ENCODE measurements around the gene MTERF2.
A peak's percentile ranks its signal among the peaks of the same experiment; 100 is the strongest.

The MTERF2 gene

DNA sequence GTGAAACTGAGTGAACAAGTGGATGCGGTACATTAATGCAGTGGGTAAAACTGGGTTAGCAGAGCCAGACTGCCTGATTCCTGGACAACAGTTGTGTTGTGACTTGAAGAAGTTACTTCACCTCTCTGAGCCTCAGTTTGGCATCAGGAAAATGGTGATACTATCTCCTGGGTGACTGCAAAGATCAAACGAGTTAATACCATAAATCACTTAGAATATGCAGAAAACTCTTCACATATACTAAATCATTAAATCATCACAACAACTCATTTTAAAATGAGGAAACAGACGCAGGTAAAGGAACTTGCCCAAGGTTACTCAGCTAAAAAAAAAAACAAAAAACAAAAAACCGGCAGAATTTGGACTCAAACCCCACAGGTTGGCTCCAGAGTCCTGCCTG is 811 bp downstream of the MTERF2 start:
- no peak for DNase-seq

DNA sequence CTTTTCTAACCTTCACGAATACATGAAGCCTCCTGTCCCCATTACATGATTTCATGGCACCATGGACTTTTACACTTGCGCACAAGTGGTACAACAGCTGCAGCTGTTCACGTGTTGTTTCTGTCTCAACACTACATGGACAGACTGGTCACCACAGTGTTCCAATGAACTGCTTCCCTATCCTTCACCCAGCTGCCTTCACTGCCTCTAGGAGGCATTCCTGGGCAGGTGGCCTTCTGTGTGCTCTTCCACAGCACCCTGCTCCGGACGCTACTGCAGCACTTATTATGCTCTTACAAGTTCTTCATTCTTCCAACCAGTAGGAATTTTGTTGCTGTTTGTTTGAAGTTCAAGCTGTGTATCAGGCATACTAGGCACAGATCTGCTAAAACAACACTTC is 1.5 kb downstream of the MTERF2 start:
- no peak for DNase-seq

DNA sequence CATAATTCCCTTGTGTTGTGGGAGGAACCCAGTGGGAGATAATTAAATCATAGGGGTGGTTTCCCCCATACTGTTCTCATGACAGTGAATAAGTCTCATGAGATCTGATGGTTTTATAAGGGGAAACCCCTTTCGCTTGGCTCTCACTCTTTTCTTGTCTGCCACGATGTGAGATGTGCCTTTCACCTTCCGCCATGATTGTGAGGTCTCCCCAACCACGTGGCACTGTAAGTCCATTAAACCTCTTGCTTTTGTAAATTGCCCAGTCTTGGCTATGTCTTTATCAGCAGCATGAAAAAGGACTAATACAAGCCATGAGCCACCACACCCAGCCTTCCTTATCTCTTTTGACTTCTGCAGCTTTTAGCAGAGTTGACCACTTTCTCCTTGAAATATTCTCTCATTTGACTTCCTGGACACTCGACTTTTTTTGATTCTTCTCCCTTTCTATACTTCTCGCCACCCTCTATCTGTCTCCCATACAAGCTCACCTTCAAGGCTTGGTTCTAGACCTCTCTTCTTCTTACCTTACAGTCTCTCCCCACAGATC is 2.3 kb downstream of the MTERF2 start:
- no peak for DNase-seq

DNA sequence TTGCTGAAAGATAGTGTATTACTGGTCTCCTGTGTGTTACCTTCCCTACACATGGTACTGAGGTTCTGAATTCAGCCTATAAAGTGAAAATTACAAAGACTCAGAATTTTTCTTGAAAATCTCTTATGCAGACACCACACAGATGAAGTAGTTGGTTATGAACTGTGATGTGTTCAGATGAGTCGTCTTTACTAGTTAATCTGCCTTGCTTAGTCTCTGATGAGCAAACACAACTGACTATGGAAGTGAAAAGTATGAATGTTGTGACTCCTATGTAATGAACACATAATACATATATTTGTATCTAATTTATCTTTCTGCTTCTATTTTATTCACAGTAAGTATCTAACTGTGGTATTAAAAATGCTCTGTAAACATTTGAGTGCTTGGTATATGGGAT is 4.7 kb downstream of the MTERF2 start:
- peak; percentile 28 for DNase-seq

DNA sequence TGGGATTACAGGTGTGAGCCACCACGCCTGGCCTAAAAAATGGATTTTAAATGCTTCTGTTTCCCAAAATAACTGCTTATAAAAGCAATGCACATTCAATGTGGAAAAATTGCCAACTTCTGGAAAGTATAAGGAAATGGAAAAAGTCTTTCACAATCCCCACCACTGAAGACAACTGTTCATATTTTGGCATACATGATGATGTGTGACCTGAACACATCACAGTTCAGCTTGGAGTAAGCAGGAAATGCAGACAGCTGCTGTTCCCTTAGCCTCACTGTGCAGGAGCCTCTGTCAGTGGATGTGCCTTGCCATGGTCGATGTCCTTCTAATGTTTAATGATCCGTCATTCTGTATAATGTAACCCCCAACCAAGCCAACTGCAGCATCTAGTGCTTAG is 5.2 kb downstream of the MTERF2 start:
- peak; percentile 26 for DNase-seq

DNA sequence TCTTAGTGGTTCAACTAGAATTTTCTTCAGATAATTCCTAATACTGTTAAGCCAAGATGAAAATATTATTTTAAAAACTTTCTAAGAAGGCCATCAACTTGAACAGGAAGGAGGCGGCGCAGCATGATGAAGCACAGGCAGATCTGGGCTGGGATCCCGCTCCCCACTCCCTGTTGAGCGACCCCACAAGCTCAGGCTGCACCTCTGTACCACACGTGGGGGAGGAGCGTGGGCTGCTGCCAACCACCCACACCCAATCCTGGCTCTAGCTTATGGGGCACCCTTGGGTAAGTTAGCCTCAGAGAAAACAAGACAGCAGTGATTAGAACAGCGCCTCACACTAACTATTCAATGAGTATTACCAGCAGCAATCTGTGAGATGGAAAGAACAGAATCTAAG is 6.0 kb downstream of the MTERF2 start:
- DNase-seq: no peak

DNA sequence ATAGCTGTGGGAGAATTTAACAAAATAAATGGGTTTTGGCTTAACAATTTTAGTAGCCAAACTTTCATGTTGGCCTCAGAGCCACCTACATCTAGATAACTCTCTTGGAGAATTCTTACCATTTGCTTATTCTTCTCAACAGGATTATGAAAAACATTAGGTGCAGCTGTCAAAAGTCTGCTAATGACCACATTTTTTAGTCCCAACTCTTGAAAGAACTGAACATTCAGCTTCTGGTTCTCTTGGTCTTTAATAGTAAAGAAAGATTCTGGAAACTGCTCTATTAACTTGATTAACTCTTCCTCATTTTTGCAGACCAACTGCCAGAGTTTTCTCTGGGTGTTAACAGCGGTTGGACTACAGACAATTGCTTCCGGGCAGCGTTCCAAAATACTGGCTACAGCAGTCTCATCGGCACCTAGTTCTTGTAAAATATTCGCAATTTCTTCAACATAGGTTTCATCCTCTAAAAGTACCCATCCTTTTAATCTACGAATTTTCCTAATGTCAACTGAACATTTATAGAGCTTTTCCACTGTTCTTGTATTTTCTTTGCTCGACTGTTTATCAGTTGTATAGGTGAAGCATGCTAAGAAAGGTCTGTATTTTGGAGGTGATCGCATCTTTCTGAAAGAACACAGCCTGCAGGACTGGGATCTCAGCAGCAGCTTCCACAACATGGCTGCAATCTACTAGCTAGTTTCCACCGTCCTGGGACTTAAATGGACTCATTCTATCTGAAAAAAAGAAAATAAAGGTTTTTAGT is 8.7 kb downstream of the MTERF2 start:
- DNase-seq: peak; percentile 66

DNA sequence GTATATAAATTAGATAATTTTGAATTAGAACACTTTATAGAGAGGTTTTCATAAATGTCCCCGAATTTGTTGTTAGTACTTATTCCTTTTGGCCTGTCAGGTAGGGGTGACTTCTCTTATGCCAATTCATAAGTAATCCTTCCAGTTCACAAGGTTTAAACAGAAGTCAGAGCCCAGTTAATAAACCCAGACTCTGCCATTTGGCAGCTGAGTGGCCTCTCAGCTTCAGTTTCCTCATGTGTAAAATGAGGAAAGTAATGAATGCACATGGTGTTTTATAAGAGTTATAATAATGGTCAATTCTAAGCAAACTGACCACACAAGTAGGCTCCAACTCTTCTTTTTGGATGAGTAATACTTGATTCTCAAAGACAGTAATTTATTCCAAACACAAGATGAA is 10.3 kb downstream of the MTERF2 start:
- no peak for DNase-seq

DNA sequence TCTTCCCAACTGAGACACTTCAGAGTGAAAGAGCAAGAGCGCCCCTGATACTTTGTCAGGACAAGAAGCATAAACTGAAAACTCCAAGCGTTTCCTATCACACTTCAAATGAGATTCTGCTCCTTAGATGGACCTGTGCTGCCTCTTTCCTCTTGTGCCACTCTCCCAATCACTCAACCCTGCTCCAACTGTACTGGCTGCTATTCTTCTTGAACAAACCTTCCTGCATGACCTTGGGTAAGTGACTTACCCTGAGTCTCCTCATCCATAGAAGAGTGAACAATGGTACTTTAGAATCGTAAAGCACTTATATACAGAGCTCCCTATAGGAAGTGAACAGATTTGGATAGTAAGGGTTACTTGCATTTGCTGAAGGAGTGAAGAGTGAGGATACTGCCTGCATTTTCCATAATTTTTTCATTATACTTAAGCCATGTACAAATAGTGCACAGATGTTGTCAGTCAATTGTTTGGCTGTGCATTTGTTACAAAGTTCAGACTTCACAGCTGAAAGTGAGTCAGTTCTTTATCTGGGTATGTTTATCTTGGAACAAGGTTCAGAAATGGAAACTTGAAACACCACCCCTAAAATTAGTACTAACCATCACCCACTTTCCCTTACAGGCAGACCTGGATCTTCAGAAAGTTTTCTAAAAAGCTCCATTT is 10.8 kb downstream of the MTERF2 start:
- DNase-seq: peak; percentile 37

DNA sequence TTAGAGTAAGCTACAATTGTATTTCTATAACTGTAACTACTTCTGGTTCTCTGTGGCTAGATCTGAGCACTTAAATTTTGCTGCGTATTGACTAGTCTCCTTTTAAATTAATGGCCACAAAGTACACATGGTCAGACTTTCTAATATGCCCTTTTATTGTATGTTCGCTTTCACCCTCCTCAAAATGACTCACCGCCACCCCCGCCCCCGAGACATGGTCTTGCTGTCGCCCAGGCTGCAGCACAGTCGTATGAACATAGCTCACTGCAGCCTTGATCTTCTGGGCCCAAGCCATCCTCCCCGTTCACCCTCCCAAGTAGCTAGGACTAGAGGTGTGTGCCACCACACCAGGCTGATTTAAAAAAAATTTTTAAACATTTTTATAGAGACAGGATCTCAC is 11.8 kb downstream of the MTERF2 start:
- no peak for DNase-seq

DNA sequence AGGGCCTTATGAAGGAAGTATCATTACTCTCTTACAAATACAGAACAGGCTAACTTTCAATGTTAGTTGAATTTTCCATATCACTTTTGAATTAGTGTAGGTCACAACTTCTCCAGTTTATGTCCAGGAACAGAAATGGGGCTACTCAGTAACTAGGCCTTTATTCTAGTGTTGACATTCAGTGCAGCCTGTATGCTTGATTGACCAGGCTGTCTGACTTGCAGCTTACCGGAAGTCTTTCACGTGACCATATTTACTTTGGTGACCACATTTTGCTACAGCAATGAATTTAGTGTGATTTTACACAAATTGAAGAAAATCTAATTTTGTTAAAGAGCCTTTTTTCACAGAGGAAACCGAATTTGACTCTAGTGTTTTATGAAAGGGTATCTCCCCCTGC is 12.4 kb downstream of the MTERF2 start:
- no peak for DNase-seq

DNA sequence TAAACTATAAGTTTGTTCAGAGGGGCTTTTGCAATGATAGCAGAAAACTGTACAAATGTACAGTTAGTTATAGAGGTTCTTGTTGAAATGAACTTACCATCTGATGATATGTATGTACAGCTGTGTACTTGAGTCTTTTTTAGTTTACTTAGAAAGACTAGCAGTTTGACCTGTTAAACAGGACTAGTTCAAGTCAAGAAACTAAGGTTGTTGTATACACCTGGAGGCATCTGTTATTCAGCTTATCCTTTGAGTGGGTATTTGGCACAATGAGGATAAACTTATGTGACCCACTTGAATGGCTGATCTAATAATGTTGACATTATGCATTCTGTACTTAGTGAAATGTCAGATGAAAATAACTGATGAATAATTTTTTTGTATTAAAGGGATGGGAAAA is 13.4 kb downstream of the MTERF2 start:
- DNase-seq: no peak

DNA sequence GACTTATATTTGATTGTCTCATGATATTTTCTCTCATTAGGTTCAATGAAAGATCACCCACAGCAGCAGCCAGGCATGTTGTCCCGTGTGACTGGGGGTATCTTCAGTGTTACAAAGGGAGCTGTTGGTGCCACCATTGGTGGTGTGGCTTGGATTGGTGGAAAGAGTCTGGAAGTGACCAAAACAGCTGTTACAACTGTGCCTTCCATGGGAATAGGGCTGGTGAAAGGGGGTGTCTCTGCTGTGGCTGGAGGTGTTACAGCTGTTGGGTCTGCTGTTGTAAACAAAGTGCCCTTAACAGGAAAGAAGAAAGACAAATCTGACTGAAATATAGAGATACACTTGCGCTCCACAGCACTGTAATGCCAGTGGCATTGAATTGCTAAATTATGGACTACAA is 15.9 kb downstream of the MTERF2 start:
- DNase-seq: no peak

DNA sequence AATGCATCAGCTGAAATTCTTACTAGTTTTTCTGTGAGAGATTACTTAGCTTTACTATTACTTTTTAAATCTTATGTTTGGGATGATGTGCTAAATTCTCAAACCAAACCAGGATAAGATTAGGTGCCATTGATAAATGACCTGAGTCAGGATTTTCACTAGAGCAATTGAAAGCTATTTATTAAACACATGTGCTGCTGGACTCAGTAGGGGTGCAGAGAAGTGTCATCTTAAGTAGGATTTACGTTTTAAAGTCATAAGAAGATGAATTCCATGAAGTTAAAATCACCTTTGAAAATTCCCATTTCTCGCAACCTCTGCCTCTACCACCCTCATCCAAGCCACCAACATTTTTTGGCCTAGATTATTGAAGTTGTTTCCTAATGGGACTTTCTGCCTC is 22.4 kb downstream of the MTERF2 start:
- DNase-seq: peak; percentile 27

DNA sequence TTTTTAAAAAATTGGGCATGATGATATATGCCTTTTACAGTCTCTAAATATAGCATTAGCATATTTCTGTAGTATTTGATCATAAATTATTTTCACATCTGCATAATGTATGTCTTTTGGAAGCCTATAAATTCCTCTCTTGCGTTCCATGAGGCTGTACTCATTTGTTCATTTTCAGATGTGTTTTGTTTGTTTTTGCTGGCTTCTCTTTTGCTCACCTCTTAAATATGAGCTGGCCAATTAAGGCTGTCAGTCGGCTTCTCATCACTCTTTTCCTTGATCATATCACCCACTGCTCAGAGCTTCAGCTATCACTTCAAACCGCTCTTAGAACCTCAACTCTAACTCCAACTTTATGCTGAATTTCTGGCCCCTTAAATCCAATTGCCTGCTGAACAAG is 24.7 kb downstream of the MTERF2 start:
- DNase-seq: peak; percentile 75

DNA sequence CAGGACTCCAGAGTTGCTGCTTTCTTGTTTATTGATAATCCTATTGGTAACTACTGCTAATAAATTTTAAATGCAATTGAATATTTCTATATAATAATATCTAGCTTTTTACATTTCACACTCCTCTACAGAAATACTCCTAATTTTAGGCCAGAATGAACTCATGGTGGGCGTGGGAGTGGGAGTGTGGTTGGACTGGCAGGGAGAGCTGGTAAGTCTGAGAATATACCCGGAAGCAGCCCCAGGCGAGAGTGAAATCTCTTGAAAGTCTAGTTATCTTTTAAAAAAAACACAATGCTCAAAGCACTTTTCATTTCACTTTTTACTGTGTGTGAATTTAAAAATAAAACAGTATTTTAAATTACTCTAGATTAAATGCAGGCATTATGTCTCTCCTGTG is 26.5 kb downstream of the MTERF2 start:
- no peak for DNase-seq

DNA sequence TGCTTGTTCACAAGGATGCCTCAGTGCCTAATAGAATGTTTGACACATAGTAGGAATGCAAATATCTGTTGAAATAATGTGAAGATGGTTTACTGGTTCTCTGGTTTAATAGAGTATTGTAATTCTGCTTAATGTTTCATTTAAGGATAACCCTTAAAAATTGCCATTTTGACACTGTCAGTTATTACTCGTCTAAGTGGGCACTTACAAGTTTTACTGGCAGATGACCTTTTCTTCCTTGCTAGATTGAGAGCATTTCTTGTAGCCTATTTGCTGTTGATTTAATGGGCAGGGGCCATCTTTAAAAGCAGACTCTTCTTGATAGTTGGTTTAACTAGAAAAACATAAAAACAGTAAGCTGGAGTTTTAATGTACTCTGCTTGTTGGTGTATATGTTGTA is 29.4 kb downstream of the MTERF2 start:
- DNase-seq: no peak

DNA sequence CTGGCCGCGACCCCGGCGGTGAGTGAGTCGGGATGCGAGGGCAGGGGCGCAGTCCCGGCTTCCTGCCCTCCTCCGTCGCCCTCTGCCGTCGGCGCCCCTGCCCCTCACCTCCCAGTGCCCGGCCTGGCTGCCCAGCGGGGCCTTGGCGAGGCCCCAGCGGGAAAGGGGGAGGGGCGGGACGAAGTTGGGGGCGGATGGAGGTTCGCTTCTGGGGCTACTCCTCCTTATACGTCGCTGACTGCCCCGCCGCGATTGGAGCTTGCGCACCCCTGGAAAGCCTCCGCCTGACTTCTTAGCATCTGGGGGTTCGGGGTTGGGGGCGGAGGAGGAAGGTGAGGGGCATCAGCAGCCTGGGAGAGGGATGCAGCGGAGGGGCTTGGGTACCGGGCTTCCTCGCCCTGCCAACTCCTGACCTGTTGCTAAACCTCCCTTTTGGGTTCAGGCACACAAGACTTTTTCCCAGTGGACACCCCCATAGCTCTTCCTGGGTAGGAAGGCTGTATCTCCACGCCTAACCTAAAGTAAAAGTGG is 30.8 kb downstream of the MTERF2 start:
- DNase-seq: peak; percentile 66

DNA sequence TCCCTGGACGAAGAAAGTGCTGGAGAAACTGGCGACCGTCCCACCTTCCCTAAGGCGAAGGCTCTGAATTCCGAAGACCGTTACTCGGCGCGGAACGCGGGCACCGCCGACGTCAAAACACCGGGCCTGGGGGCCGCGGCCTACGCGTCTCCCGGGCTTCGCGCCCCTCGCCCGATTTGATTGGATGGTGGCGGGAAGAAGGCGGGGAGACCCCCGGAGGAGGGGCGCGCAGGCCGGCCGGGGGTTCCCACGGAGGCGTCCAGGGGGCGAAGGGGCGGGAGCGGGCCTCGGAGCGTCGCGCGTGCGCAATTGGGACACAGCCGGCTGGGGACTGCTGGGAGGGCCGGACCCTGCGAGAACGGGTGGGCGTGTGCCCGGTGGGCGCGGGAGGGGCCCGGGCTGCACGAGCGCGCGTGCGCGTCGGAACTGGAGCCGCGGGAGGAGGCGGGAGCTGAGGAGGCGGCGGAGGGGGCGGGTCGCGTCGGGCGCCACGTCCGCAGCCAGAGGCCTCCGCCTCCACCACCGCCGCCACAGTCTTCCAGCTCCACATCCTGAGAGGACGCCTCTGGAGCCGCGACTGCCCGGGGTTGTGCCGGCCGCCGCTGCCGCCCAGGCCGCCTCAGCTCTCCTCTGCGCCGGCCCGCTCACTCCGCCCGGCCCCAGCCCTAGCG is 31.4 kb downstream of the MTERF2 start, which contains the start of gene TMEM263:
TSS of gene TMEM263 (plus strand) at position 531 of the 671 bp plus-strand sequence. CDS start 11,210 bp downstream, outside the sequence.
- DNase-seq: peak; percentile 98

DNA sequence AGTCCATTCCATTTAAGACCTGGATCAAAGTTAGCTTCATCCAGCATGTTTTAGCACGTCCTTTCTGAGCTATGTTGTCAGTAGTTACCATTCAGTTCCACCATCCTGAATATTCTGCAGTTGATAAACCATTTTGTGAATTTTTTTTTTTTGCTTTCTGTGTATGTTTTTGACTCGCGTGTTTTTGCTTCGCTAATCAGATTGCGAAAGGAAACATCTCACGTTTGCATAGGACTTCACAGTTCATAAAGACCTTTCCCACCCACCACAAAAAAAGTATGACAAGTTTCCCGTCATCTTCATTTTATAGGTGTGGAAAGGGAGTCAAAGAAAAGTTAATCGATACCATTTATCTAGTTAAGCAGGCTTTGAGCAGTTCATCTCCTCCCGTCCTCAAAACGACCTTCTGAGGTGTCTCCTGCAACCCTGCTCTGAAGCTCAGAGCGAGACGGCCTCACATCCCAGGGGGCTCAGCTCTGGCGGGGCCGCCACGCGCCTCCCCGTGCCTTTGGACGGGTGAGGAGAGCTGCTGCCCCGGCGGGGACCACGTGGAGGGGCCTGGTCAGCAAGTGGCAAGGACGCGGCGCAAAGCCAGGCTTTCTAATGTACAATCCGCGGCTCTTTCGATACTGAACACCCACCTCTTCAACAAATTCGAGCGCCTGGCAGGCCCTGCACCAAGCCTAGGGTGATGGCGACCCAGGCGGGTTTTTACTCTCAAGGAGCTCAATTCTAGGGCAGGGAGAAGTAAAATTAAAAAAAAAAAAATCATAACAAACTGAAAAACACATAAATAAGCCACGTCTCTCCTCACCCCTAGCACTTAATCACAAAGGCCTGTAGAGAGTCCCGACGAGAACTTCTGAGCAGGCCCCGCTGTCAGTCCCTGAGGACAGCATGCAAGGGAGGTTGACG is 32.2 kb downstream of the MTERF2 start:
- DNase-seq: no peak

DNA sequence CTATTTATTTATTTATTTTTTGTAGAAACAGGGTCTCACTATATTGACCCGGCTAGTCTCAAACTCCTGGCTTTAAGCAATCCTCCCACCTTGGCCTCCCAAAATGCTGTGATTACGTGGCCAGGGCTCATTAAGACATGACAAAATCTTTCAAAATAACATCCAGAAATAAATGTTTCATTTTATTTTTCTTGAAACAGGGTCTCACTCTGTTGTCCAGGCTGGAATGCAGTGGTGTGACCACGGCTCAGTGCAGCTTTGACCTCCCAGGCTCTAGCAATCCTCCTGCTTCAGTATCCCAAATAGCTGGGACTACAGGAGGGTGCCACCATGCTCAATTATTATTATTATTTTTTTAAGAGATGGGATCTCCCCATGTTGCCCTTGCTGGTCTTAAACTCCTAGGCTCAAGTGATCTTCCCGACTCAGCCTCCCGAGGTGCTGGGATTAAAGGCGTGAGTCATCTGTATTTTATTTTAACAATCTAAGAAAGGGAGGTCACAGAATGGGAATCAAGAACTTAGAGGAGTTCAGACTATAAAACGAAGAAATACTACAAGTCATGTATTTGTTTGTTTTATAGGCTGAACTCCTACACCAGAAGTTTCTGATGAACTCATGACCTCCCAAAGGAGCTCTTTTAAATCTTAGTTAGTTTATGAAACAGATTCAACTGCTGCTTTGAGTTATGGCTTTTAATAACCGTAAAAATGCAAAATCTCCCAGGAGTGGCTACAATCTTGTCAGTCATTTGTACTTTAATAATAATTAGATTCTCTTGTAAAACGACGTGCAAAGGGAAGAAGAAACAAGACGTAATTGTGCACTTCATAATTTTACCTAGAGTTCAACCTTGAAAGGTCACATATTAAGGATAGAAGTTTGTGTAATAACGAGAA is 33.3 kb downstream of the MTERF2 start:
- peak; percentile 40 for DNase-seq

All from fibroblast of skin of right quadriceps (primary cell).